HepG2 (cell line): Measurements from ENCODE around the gene GADD45GIP1. TPM values are rescaled to one million over a fixed set of nuclear protein-coding genes. Genes with fewer than 3 reads are reported as not detected.
A peak's percentile ranks its signal among the peaks of the same experiment; 100 is the strongest.

Experiments
- FOXP1 ChIP-seq, 2 experiments: fragments of 450-650 bp in 1 of 2; IDR thresholded peaks; 2 replicates each; pipeline ENCODE4 v1.6.1; 2017 to 2018; ENCODE audit warnings: antibody characterized with exemption in 1 of 2
- HMGXB3 ChIP-seq: sonication (generic); formaldehyde crosslinking; IDR thresholded peaks from 2 replicates; pipeline ENCODE4 v1.4.0; 2020; ENCODE audit warnings: missing genetic modification reagents, borderline replicate concordance
- THAP7 ChIP-seq: sonication (generic); formaldehyde crosslinking; IDR thresholded peaks from 2 replicates; pipeline ENCODE4 v1.8.1; 2023; ENCODE audit warnings: mild to moderate bottlenecking, missing genetic modification reagents
- YY1 ChIP-seq: IDR thresholded peaks from 2 replicates; pipeline ENCODE4 v1.6.1; 2011; ENCODE audit warnings: low read length, low read depth, moderate library complexity, mild to moderate bottlenecking; ENCODE audit not compliant: insufficient read depth, insufficient replicate concordance
- ZBTB26 ChIP-seq: IDR thresholded peaks from 2 replicates; pipeline ENCODE4 v1.6.1; 2016; ENCODE audit warnings: missing compliant biosample characterization, missing genetic modification reagents, borderline replicate concordance
- ZBTB38 ChIP-seq: sonication (generic); formaldehyde crosslinking; IDR thresholded peaks from 2 replicates; pipeline ENCODE4 v1.5.1; 2020; ENCODE audit warnings: mild to moderate bottlenecking, missing genetic modification reagents
- ZNF280B ChIP-seq: sonication (generic); formaldehyde crosslinking; IDR thresholded peaks from 2 replicates; pipeline ENCODE4 v1.5.0; 2020; ENCODE audit warnings: missing genetic modification reagents, mild to moderate bottlenecking, borderline replicate concordance
- ZNF317 ChIP-seq: sonication (generic); formaldehyde crosslinking; IDR thresholded peaks from 2 replicates; pipeline ENCODE4 v1.5.0; 2020; ENCODE audit warnings: mild to moderate bottlenecking, missing genetic modification reagents
- ZNF441 ChIP-seq: sonication (generic); formaldehyde crosslinking; IDR thresholded peaks from 2 replicates; pipeline ENCODE4 v1.7.0; 2021; ENCODE audit warnings: missing genetic modification reagents, borderline replicate concordance
- ZNF609 ChIP-seq: sonication (generic); formaldehyde crosslinking; IDR thresholded peaks from 2 replicates; pipeline ENCODE4 v1.4.0; 2020; ENCODE audit warnings: mild to moderate bottlenecking, missing genetic modification reagents, borderline replicate concordance
- ZSCAN5A ChIP-seq: sonication (generic); formaldehyde crosslinking; IDR thresholded peaks from 2 replicates; pipeline ENCODE4 v1.8.0; 2022; ENCODE audit warnings: mild to moderate bottlenecking, missing genetic modification reagents, borderline replicate concordance
- polyA plus RNA-seq, 8 experiments: library from polyadenylated mRNA; depleted of rRNA in 3 of 8; stranded (reverse) in 7 of 8; unstranded in 1 of 8; fragments of >200 nt; fragmentation: Illumina TruSeq in 4 of 8; extraction: Trizol in 4 of 8; gene quantifications; 2 replicates each; pipeline versions ENCODE4 v1.2.1 to v1.2.3, GENCODE V29; 2011 to 2016; ENCODE audit warnings: low read depth in 4 of 8, missing spikeins in 1 of 8, mixed read lengths in 1 of 8; ENCODE audit not compliant: insufficient read depth in 1 of 8
- total RNA-seq, 5 experiments: library from RNA; depleted of rRNA; stranded (reverse); fragments of >200 nt; fragmentation: Illumina TruSeq; extraction: Trizol; gene quantifications; 2 replicates each; pipeline ENCODE4 v1.2.3, GENCODE V29; 2016; ENCODE audit warnings: low read depth in 1 of 5

Gene GADD45GIP1
- total and polyA plus RNA-seq, 2 of the 13 experiments (the other 11 are each of a cell fraction or from before 2014, with no cell fraction given), result 24.6 to 30.7 TPM

GRCh38 chr19:12938779-12939601 lies 18.0 kb downstream of the GADD45GIP1 start (continued):
- 0 out of 2 replicates have a peak, but pooled peaks have one; percentile 7 for TF ChIP-seq ZSCAN5A (CRISPR knock-in tag)
- peak; percentile 59; the same call in 1 of the 2 replicates for TF ChIP-seq ZNF317
- TF ChIP-seq ZNF280B (CRISPR knock-in tag), result no peak
- TF ChIP-seq ZNF441 (CRISPR knock-in tag), result no peak
- TF ChIP-seq YY1, result no peak
- no peak for TF ChIP-seq ZBTB38 (CRISPR knock-in tag)
- no peak for TF ChIP-seq ZNF609 (CRISPR knock-in tag)
- TF ChIP-seq HMGXB3 (CRISPR knock-in tag), result no peak
- TF ChIP-seq FOXP1 (IDR thresholded peaks at IDR 0.05), result no peak
- no peak for TF ChIP-seq FOXP1 (CRISPR knock-in tag; IDR thresholded peaks at IDR 0.05)
- TF ChIP-seq ZBTB26 (CRISPR knock-in tag), result 0 out of 2 replicates have a peak, but pooled peaks have one; percentile 1
- no peak for TF ChIP-seq THAP7 (CRISPR knock-in tag)
